GM18861 (cell line): ENCODE measurements around the gene ABCC4.

Experiments
- ATAC-seq: cut with Tn5 transposase; IDR thresholded peaks from one replicate; pipeline ENCODE4 v1.9.1; 2021; ENCODE audit not compliant: unreplicated experiment

Gene ABCC4

GRCh38 chr13:95301183-95301967 lies at the start of gene ABCC4:
ABCC4 (minus strand) TSS chr13:95301451; CDS start chr13:95301314, 137 bp downstream.
- ATAC-seq, result peak; percentile 76

GRCh38 chr13:95349267-95349666 lies 48.0 kb upstream of the ABCC4 start:
- no peak for ATAC-seq

- no peak for ATAC-seq
Measured at GRCh38 chr13:95343944-95344343, 42.7 kb upstream of the ABCC4 start.

GRCh38 chr13:95341441-95341840 lies 40.2 kb upstream of the ABCC4 start:
- ATAC-seq, result no peak

GRCh38 chr13:95338905-95339304 lies 37.7 kb upstream of the ABCC4 start:
- ATAC-seq, result no peak

- no peak for ATAC-seq
Measured at GRCh38 chr13:95337597-95337996, 36.3 kb upstream of the ABCC4 start.

GRCh38 chr13:95335667-95336066 lies 34.4 kb upstream of the ABCC4 start:
- ATAC-seq, result no peak

GRCh38 chr13:95328386-95328785 lies 27.1 kb upstream of the ABCC4 start:
- no peak for ATAC-seq

GRCh38 chr13:95327190-95327589 lies 25.9 kb upstream of the ABCC4 start:
- no peak for ATAC-seq

GRCh38 chr13:95326695-95327094 lies 25.4 kb upstream of the ABCC4 start:
- ATAC-seq, result no peak

- no peak for ATAC-seq
Measured at GRCh38 chr13:95325485-95325884, 24.2 kb upstream of the ABCC4 start.

GRCh38 chr13:95323930-95324662 lies 22.8 kb upstream of the ABCC4 start:
- no peak for ATAC-seq

- ATAC-seq, result no peak
Measured at GRCh38 chr13:95319551-95320274, 18.5 kb upstream of the ABCC4 start.

GRCh38 chr13:95317039-95317989 lies 16.1 kb upstream of the ABCC4 start:
- ATAC-seq, result no peak

GRCh38 chr13:95315752-95316151 lies 14.5 kb upstream of the ABCC4 start:
- no peak for ATAC-seq

- ATAC-seq, result no peak
Measured at GRCh38 chr13:95307507-95307906, 6.3 kb upstream of the ABCC4 start.

GRCh38 chr13:95304453-95304852 lies 3.2 kb upstream of the ABCC4 start:
- ATAC-seq, result no peak

- ATAC-seq, result no peak
Measured at GRCh38 chr13:95301968-95302393, 730 bp upstream of the ABCC4 start.

- peak; percentile 29 for ATAC-seq
Measured at GRCh38 chr13:95300625-95301182, 547 bp downstream of the ABCC4 start.

GRCh38 chr13:95298971-95299621 lies 2.2 kb downstream of the ABCC4 start:
- no peak for ATAC-seq
